ENCODE data around the gene PADI3.
"Not testable (repeated sequence)": the region's sequence is repeated elsewhere in the genome, so short reads cannot be mapped to it uniquely, and the experiment has no call there.

Gene PADI3

DNA sequence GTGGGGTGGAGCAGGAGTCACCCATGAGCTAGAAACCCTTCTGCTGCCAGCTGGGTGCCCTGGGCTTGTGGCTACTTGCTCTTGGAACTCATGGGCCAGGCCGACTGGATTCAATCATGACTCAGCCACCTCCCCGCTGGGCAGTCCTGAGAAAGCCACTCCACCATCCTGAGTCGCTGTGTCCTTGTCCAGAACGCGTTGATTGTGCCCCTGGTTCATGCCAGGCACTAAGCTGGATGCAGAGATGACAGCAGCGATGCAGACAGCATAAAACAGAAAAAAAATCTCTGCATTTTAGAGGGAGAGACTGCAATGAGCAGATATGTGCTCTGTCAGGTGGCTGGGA, 33.4 kb upstream of the PADI3 start:
- DNase-seq = no peak

DNA sequence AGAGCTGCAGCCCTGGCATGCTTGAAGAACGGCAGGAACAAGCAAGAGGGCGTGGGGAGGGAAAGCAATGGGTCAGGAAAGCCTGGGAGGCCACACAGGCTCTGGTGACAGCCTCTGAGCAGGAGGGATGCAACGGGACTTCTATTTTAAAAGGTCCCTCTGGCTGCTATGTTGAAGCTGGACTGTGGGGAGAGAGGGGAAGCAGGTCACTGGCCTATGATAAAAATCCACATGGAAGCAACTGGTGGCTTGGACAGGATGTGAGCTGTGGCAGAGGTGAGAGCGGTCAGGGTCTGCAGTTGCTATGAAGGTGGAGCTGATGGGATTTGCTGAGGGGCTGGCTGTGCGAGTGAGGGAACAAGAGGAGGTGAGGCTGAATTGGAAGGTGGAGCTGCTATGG, 32.8 kb upstream of the PADI3 start:
- DNase-seq = no peak

DNA sequence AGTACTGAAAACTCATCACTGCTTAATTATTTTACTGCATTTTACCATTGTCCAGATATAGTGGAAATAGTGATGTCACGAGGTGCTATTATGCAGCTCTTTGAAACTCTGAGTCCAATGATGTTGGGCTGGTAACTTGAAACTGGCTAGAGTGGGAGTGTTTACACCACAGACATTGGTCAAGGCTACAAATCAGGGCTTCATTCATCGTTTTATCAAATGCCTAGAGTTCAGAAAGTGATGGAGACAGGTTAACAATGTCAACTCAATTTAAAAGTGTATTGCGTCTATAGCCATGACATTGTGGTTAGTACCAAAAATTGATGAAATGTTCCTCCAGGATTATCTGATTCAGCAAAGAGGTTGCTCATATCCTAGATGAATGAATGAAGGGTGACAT, 31.3 kb upstream of the PADI3 start:
- DNase-seq = no peak

DNA sequence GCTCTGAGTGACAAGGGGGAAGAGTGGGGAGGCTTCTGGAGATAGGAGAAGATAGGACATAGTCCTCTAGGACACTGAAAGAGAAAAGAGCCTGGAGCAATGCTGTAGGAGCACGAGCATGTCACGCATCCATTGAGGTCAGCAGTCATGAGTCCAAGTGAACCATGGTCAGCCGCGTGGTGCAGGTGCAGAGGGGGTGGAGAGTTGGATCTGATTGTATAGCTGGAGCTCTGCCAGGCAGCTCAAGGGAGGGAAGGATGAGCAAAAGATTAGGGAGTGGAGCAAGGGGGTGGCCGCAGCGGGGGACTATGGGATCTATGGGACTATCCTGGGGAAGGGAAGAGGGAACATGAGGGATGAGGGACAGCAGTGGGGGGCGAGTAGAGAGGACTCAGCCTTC, 30.0 kb upstream of the PADI3 start:
- DNase-seq = no peak

DNA sequence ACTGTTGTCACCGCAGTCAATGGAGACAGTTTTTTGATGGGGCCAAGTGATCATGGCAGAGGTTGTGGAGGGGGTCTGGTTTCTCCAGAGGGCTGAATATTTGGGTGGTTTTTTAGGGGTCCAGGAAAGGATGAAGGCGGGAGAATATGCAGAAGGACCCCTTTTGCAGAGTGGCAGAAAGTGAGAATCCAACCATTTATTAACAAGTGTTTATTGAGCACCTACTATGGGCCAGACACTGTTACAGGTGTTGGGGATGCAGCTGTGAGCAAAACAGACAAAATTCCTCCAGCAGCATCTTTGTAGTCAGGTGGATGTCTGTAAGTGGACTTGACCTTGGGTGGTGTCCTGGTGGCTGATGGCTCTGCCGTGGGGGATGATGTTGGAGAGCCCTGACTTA, 28.6 kb upstream of the PADI3 start:
- no peak for DNase-seq

DNA sequence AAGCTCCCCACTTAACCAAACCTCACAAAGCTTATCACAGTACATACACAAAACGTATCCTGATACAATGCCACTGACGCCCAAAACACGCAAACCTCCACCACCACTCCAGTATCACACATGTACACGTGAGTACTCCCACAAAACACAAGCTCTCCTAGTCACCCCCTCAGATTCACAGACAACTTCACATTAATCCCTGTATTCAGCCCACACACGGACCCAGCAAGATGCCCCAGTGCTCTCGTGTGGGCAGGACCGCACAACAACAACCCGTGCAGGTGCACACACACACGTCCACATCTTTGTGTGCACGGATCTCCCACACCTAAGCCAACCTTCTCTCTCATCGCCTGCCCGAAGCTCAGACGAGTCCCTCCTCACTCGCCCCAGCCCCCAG, 26.3 kb upstream of the PADI3 start:
- DNase-seq = no peak

DNA sequence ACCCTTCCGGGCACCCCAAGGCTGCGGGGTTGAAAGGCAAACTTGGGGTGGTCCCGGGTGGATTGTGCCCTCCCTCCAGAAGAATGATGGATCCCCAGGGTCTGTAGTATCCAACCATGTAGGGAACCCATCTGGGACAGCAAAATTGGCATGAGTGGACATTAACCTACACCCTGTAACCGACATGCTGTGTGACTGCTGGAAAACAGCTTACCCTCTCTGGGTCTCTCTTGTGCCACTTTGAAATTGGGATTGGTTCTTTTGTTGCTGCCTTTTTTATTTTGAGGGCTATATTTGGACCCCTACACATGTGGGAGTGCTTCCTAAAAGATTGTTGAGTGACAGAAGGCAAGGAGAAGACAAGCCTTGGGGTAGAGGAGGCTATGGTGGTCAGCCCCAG, 24.5 kb upstream of the PADI3 start:
- DNase-seq = no peak

DNA sequence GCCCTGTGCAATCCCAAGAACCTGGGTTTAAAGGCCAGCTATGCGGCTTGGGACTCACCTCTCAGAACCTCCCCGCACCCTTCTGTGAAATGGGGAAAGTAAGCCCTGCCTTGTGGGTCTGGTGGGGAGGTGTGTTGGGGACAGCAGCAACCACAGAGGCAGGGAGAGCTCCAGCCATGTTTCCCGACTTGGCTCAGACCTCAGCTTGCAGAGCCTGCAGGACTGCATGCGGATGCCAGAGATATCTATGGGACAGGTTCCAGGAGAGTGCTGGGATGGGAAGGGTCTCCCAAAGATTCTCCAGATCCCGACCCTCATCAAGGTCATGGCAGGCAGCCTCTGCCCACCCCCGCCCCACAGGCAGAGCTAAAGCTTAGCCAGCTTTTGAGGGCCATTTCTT, 23.8 kb upstream of the PADI3 start:
- no peak for DNase-seq

DNA sequence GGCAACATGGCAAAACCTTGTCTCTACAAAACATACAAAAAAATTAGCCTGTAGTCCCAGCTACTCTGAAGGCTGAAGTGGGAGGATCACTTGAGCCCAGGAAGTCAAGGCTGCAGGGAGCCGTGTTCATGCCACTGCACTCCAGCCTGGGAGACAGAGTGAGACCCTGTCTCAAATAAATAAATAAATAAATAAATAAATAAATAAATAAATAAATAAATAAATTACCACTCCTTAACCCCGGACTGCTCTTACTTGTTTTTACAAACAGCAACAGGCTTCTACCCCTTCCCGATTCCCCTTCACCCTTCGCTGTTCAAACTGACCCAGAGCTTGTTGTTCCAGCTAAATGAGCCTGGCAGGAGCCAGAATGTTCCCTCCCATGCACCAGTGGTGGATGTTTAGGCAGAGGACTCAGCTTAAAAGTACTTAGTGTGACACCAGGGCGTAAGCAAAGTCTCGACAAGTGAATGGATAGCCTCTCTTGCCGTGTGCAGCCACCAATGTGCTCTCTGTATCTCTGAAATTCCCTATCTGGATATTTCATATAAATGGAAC, 21.5 kb upstream of the PADI3 start:
- no peak for DNase-seq

DNA sequence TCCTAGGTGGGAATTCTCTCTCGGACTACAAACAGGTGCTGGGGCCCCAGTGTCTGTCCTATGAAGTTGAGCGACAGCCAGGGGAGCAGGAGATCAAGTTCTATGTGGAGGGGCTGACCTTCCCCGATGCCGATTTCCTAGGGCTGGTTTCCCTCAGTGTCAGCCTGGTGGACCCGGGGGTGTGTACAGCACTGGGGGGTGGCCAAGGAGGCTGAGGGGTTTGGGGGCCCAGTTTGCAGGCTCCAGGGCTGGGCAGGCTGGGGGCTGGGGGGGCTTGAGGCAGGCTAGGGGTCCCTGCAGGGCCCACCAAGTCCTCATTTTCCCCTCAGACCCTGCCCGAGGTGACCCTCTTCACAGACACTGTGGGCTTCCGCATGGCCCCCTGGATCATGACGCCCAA, 20.3 kb upstream of the PADI3 start:
- no peak for DNase-seq

DNA sequence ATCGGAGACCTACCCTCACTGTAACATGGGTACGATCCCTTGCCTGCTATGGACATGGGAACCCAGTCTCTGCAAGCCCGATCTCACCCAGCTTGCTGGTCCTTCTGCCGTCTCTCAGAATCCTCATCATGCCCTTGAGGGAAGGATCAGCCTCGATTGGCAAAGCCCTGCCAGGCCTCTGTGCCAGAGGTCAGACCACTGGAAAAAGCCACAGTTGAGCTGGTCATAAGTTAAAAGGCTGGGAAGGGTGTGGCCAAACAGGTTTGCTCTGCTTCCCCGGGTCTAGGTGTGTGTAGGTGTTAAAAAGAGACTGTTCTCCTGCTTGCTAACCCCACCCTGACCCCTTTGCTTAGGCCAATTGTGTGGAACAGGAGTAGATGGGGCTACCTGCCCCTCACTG, 19.5 kb upstream of the PADI3 start:
- DNase-seq = no peak

DNA sequence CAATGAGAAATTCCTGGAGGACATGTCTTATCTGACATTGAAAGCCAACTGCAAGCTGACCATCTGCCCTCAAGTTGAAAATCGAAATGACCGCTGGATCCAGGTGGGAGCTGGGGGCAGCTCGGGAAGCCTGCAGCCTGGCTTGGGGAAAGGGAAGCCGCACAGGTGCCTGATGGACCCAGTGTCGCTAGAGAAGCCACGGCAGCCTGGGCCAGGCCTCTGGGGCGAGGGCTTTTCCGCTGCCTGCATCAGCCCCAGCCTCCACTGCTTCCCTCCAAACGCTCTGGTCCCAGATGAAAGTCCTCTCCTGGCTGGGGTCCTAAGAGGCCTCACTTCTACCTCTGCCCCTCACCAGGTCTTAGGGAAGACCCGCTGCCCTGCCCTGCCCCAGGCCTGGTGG, 18.8 kb upstream of the PADI3 start:
- DNase-seq = no peak

DNA sequence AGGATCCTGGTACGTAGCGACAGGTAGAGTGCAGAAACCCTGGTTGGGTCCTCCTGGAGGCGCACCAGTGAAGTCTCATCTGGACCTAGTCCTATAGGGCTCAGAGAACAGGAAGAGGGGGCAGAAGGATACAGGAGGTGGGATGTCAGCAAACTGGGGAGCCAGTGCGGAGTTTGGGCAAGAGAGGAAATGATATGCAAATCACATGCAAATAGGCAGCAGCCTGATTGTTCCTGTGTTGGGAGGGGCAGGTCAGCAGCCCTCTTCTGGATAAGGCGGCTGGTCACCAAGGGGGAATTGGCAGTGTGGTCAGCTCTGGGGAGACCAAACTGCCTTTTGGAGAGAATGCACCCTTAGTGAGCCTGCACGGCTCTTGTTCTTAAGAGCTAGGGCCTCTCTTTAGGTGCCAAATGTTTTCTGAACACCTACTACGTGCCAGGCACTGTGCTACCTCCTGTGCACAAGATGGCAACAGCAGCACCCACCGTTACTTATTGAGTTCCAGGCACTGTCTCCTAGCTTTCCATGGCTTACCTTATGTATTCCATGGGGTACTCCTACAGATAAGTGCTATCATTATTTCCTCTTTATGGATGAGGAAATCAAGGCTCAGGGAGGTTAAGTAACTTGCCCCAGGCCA, 18.1 kb upstream of the PADI3 start:
- DNase-seq = no peak

DNA sequence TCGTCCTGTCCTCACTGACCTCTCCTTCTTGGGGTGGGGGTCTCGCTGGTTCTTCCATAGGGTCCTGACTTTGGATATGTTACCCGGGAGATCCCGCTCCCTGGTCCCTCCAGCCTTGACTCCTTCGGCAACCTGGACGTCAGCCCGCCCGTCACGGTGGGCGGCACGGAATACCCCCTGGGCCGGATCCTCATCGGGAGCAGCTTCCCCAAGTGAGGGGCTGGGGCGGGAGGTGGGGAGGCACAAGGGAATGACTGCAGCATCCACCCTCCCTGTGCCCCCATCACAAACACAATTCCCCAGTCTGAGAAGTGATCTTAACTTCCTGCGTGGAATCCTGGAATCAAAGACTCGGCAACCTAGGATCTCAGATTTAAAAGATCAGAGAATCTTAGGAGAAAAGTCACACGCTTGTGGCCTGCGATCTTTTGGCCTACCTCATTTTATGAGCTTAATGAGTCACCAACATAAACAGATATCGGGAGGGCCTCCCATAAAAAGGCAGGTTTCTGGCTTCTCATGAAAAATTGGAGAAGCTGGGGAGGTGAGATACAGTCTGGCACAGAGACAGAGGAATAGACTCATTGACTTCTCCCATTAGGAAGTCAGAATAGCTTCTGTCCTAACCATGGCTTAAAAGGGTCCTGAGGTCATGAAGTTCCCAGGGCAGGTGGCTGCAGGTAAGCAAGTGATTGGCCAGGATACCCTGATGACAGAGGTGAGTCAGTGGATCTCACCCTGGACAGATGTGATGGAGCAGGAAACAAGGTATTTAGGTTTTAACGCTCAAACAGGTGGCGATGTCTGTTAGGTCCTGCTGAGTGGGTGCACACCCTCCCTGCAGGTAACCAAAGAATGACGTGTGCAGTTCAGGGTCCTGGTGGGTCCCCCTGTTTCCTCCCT, 15.9 kb upstream of the PADI3 start:
- no peak for DNase-seq

DNA sequence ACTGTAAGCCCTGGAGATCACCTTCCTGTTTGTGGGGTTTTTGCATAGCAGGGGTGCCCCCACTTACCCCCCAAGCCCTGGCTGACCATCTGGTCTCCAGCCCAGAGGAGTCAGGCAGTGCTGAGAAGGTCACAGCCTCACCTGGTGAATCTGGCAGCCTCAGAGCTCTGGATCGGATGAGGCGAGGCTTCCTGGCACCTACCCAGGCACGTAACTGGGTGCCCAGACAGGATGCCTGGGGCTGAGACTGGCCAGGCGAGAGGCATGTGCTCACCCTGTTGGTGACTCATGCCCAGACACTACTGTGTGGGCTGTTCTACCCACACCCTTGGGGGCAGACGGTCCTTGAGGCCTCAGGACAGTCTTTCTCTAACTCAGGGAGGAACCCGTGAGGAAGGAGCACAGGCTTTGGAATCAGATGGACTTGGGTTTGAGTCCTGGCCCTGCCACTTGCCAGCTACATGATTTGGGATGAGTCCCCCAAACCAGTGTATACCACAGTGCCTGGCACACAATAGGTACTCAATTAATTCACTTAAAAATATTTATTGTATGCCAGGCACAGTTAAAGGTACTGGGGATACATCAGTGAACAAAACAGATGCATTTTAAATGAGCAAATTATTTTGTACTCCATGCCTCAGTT, 15.1 kb upstream of the PADI3 start:
- DNase-seq = no peak

DNA sequence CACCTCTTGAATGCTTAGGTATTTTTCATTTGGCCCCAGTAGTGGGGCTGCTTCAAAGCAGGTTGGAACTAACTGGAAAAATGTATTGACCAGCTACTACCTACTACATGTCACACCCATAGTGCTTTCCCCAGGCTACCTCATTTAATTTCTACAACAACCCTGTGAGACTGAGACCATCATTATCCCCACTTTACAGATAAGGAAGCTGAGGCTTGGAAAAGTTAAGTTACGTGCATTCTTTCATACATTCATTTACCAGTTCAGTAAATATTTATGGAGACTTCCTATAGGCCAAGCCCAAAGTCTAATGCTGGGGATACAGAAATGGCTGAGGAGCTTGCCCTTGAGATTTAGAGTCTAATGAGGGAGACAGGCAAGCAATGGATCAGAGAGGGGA, 14.5 kb upstream of the PADI3 start:
- DNase-seq = no peak

DNA sequence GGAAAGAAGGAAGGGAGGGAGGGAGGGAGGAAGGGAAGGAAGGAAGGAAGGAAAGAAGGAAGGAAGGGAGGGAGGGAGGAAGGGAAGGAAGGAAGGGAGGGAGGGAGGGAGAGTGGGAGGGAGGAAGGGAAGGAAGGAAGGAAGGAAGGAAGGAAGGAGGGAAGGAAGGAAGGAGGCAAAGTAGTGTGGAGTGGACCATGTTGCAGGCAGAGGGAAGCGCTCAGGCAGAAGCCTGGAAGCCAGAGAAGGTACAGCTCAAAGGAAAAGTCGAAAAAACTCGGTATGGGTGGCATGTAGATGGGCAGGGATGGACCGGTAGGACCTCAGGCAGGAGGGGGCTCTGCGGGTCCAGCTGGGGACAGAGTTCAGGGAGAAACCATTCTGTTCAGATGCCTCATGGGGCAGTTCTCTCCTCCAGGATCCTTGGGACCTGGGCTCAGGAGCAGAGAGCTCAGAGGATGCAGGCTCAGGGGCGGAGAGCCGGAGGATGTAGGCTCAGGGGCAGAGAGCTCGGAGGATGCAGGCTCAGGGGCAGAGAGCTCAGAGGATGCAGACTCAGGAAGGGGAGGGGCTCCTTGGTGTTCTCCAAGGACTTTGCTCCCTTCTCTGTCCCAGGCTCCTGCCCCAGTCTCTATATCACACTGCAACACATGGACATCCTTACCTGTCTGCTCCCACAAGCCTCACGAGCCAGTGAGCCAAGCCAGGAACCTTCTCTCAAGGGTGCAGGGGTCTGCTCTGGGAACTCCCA, 13.6 kb upstream of the PADI3 start:
- no peak for DNase-seq

DNA sequence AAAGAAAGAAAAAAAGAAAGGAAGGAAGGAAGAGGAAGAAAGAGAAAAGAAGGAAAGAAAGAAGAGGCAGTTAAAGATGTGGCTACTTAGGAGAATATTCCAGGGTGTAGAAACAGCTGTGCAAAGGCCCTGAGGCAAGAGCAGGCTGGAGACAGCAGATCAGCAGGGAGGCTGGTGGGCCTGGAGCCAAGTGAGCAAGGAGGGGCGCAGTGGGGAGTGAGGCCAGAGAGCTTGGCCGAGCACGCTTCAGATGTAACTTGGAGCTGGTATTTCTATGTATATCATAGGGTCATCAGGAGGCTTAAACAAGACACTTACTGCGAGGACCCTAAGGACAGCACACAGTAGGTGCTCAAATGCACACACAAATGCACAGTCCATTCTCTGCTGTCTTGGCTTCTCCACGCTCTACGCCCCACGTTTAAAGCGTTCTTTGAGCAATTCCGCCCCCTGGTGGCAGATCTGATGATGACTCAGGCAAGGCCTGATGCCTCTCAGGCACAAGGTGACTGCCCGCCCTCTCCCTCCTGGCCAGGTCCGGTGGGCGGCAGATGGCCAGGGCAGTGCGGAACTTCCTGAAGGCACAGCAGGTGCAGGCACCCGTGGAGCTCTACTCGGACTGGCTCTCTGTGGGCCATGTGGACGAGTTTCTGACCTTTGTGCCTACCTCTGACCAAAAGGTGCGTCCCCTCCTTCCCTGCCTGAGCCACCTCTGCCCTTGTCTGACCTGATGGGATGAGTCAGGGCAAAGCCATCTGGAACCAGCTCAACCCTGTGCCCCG, 11.9 kb upstream of the PADI3 start:
- peak; percentile 83 to 94 (median 86) for DNase-seq

DNA sequence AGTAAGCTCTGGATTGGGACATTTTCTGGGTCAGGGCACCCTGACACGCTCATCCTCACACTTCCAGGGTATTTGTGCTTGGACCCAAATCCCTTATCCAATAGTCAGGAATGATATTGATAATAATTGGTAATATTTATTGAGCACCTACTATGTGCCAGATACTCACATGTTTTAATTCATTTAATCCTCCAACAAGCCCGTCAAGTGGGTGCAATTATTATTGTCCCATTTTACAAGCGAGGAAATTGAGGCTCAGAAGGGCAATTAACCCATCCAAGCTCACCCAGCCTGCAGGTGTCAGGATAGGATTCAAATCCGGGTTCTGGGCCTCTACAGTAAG, 11.4 kb upstream of the PADI3 start:
- DNase-seq = no peak

DNA sequence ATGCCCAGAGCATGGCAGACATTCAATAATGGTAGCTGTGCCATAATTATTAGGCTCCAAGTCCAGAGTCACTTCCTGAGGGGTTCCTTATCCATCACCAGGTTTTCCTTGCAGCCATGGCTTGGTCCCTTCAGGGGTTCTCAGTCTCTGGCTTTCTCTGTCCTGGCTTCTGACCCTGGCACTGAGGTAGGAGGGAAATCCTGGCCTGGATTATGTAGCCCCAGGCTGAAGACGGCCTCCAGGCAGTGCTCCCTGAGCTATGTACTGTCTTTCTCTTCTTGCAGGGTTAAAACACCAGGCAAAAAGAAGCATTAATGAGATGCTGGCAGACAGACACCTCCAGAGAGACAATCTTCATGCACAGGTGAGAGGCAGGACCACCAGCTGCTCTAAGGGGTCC, 9.5 kb upstream of the PADI3 start:
- no peak for DNase-seq

DNA sequence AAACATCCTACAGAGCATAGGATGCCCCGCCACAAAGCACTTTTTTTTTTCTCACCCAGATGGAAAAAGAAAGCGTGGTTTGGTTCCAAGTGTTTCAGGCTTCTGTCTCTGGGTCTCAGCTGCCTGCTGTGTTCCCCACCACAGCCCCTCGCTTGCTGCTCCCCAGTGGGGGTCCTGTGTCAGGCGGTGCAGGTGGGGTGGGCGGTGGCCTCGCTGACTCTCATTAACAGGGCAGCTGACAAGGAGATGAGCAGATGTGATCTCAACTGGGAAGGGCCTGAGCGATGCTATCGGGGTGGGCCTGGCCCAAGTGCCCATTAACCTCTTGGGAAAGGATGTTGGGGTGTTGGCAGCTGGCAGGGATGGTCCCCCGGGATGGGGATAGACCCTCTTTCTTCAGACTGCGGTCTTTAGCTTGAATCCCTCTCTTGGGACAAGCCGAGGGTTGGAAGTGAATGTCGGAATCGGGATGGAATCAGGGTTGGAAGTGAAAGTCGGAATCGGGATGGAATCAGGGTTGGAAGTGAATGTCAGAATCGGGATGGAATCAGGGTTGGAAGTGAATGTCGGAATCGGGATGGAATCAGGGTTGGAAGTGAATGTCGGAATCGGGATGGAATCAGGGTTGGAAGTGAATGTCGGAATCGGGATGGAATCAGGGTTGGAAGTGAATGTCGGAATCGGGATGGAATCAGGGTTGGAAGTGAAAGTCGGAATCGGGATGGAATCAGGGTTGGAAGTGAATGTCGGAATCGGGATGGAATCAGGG, 7.7 kb upstream of the PADI3 start:
- DNase-seq = not testable (repeated sequence)

DNA sequence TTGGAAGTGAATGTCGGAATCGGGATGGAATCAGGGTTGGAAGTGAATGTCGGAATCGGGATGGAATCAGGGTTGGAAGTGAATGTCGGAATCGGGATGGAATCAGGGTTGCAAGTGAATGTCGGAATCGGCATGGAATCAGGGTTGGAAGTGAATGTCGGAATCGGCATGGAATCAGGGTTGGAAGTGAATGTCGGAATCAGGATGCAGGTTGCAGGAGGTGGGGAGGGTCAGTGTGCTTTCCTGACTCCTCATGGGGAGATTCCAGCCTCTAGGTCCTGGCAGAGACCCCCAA, 7.2 kb upstream of the PADI3 start:
- not testable (repeated sequence) for DNase-seq

Measured in activated naive CD4-positive, alpha-beta T cell (primary cell).